ENCODE measurements around the gene SPATA31A5.
"Not testable (repeated sequence)": the region's sequence is repeated elsewhere in the genome, so short reads cannot be mapped to it uniquely, and the experiment has no call there.

The SPATA31A5 gene

GRCh38 chr9:60914107-60914506 lies at the start of gene SPATA31A5:
TSS of gene SPATA31A5 (plus strand) at chr9:60914407. CDS start at chr9:60914436, 29 bp downstream.
- not testable (repeated sequence) for DNase-seq

DNA sequence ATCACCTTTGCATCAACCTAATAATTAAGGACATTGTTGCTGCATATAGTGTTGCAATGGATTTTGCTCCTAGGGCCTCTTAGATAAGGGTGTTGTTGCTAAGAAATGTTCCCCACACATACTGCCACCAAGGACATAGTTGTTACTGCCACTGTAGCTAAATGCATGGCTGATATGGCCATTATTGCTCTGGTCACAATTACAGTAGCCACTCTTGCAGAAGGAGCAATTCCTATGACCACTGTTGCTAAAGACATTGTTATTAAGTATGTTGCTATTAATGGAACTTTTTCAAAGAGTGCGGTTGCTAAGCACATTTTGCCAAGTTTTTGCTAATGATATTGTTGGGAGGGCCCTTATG lies 48.8 kb downstream of the SPATA31A5 start:
- DNase-seq, result not testable (repeated sequence)

DNA sequence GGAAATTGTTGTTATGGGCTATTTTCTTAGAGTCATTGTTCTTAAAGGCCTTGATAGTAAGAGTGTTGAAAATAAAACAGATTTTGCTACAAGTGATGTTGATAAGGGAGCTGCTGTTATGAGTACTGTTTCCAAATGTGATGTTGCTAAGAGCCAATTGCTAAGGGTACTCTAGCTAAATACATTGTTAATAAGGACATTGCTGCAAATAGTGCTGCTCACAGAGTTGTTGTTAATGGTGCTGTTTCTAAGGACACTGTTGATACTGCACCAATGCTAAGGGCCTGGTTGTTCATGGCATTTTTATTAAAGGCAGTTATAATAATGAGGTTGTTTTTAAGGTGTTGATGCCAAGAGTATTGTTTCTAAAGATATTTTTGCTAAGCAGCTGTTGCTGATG lies 52.2 kb downstream of the SPATA31A5 start:
- not testable (repeated sequence) for DNase-seq

Data from anterior cingulate cortex (tissue), 58 donors.